ENCODE data around the gene B3GNT5.

- TF ChIP-seq, protein P1, sequence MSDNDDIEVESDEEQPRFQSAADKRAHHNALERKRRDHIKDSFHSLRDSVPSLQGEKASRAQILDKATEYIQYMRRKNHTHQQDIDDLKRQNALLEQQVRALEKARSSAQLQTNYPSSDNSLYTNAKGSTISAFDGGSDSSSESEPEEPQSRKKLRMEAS (IDR thresholded peaks at IDR 0.05): no peak
- no peak for TF ChIP-seq TAF1 (IDR thresholded peaks at IDR 0.05; ENCODE audit: low read depth)
These were observed 56.2 kb downstream of the B3GNT5 start for GRCh38 chr3:183309276-183309675.

Data from Ishikawa (cell line).